Activated T-cell treated with anti-CD3 and anti-CD28 coated beads, Interleukin-2, amount 50 U/mL, for 1 hour (primary cell): ENCODE results near the gene CDK2AP2.

Experiments used
- DNase-seq: peaks from one replicate; pipeline ENCODE4 v3.0.0-alpha.2; 2020

CDK2AP2 gene

GRCh38 chr11:67523556-67524479 is 15.9 kb upstream of the CDK2AP2 start:
- no peak for DNase-seq

GRCh38 chr11:67522844-67523555 is 15.0 kb upstream of the CDK2AP2 start, which contains the start of gene CABP2:
Gene CABP2 (minus strand): TSS chr11:67523446. CDS start chr11:67523326, 120 bp downstream.
- DNase-seq: no peak

- no peak for DNase-seq
Measured at GRCh38 chr11:67522338-67522737, 14.4 kb upstream of the CDK2AP2 start.

GRCh38 chr11:67521924-67522323 is 14.0 kb upstream of the CDK2AP2 start:
- no peak for DNase-seq

GRCh38 chr11:67520856-67521824 is 13.2 kb upstream of the CDK2AP2 start:
- no peak for DNase-seq

- DNase-seq: no peak
Measured at GRCh38 chr11:67519726-67520125, 11.8 kb upstream of the CDK2AP2 start.

- DNase-seq: no peak
Measured at GRCh38 chr11:67517784-67518552, 10.0 kb upstream of the CDK2AP2 start.

GRCh38 chr11:67516806-67517205 is 8.8 kb upstream of the CDK2AP2 start:
- no peak for DNase-seq

GRCh38 chr11:67514116-67514515 is 6.2 kb upstream of the CDK2AP2 start:
- DNase-seq: no peak

- peak; percentile 8 for DNase-seq
Measured at GRCh38 chr11:67511558-67511957, 3.6 kb upstream of the CDK2AP2 start.

- DNase-seq: no peak
Measured at GRCh38 chr11:67510023-67510345, 2.0 kb upstream of the CDK2AP2 start.

GRCh38 chr11:67508486-67509121 is 642 bp upstream of the CDK2AP2 start:
- DNase-seq: peak; percentile 98

- no peak for DNase-seq
Measured at GRCh38 chr11:67507242-67507863, 609 bp downstream of the CDK2AP2 start.

- DNase-seq: no peak
Measured at GRCh38 chr11:67506426-67507051, 1.4 kb downstream of the CDK2AP2 start.

GRCh38 chr11:67505605-67506396 is 2.2 kb downstream of the CDK2AP2 start:
- peak; percentile 90 for DNase-seq

GRCh38 chr11:67504950-67505581 is 2.9 kb downstream of the CDK2AP2 start, which contains the start of gene PITPNM1:
Gene PITPNM1 (minus strand): TSS chr11:67505363. CDS start chr11:67504180, 1,183 bp downstream.
- DNase-seq: peak; percentile 82

- peak; percentile 54 for DNase-seq
Measured at GRCh38 chr11:67504005-67504949, 3.7 kb downstream of the CDK2AP2 start.
